HL-60 (cell line): Measurements from ENCODE around the gene MED7.

Experiments used
- DNase-seq, 2 experiments: peaks; one replicate each; pipeline ENCODE4 v3.0.0-alpha.2; 2010 to 2020; ENCODE audit warnings: low read depth in 1 of 2, low spot score in 1 of 2
- H3K27ac ChIP-seq: fragments of 250-450 bp; sonication (Bioruptor Pico); replicated peaks from 2 replicates; pipeline ENCODE4 v1.5.1; 2020; ENCODE audit warnings: mild to moderate bottlenecking, moderate library complexity
- H3K27me3 ChIP-seq: fragments of 250-450 bp; sonication (Bioruptor Pico); 2 replicates; pipeline ENCODE4 v1.5.1; 2021; ENCODE audit warnings: mild to moderate bottlenecking, moderate library complexity; ENCODE audit not compliant: insufficient read depth, poor library complexity, severe bottlenecking
- H3K4me3 ChIP-seq: replicated peaks from 2 replicates; pipeline ENCODE4 v1.5.1; 2011; ENCODE audit warnings: mild to moderate bottlenecking, control low read depth, low read length; ENCODE audit not compliant: insufficient read depth
- GABPA ChIP-seq: IDR thresholded peaks from 2 replicates; pipeline ENCODE4 v1.6.1; 2012; ENCODE audit warnings: low read depth
- POLR2AphosphoS5 ChIP-seq: IDR thresholded peaks from 2 replicates; pipeline ENCODE4 v1.6.1; 2012; ENCODE audit warnings: low read depth
- SPI1 ChIP-seq: IDR thresholded peaks from 2 replicates; pipeline ENCODE4 v1.6.1; 2012; ENCODE audit warnings: low read depth, mild to moderate bottlenecking, borderline replicate concordance
- TF ChIP-seq, protein P1 (sequence below): IDR thresholded peaks from 2 replicates; pipeline ENCODE4 v1.6.1; 2012; ENCODE audit warnings: low read depth; ENCODE audit not compliant: insufficient replicate concordance
- TF ChIP-seq, protein P2 (sequence below): IDR thresholded peaks from one replicate; pipeline ENCODE4 v1.5.1; 2011; ENCODE audit warnings: low read length, control low read depth, inconsistent platforms; ENCODE audit not compliant: insufficient read depth

Gene MED7

DNA sequence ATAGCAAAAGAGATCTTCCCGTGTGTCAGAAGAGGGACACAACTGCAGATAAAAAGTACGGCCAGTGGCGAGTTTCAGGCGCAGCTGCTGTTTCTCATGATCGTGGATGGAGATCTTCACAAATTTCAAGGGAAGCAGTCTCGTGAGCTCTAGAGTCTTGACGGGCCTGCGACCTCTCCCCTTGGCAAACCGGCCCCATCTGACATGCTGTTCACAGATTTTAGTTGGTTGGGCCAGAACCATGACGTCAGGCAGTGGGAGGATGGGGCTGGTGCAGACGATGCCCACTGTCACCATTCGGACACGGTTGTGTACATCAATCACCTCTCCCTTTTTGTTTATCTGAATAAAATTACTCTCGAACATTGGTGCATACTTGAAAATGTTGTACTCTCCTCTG is 23.0 kb upstream of the MED7 start:
- Histone ChIP-seq H3K27ac (no peak overlapping the region), H3K4me3 (no peak overlapping the region), H3K27me3 (peaks cover 5% of the 10 kb centered on the region)
- TF ChIP-seq, protein P1, sequence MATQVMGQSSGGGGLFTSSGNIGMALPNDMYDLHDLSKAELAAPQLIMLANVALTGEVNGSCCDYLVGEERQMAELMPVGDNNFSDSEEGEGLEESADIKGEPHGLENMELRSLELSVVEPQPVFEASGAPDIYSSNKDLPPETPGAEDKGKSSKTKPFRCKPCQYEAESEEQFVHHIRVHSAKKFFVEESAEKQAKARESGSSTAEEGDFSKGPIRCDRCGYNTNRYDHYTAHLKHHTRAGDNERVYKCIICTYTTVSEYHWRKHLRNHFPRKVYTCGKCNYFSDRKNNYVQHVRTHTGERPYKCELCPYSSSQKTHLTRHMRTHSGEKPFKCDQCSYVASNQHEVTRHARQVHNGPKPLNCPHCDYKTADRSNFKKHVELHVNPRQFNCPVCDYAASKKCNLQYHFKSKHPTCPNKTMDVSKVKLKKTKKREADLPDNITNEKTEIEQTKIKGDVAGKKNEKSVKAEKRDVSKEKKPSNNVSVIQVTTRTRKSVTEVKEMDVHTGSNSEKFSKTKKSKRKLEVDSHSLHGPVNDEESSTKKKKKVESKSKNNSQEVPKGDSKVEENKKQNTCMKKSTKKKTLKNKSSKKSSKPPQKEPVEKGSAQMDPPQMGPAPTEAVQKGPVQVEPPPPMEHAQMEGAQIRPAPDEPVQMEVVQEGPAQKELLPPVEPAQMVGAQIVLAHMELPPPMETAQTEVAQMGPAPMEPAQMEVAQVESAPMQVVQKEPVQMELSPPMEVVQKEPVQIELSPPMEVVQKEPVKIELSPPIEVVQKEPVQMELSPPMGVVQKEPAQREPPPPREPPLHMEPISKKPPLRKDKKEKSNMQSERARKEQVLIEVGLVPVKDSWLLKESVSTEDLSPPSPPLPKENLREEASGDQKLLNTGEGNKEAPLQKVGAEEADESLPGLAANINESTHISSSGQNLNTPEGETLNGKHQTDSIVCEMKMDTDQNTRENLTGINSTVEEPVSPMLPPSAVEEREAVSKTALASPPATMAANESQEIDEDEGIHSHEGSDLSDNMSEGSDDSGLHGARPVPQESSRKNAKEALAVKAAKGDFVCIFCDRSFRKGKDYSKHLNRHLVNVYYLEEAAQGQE = no peak
- TF ChIP-seq POLR2AphosphoS5 (no peak), GABPA (no peak), SPI1 (no peak)
- TF ChIP-seq, protein P2, sequence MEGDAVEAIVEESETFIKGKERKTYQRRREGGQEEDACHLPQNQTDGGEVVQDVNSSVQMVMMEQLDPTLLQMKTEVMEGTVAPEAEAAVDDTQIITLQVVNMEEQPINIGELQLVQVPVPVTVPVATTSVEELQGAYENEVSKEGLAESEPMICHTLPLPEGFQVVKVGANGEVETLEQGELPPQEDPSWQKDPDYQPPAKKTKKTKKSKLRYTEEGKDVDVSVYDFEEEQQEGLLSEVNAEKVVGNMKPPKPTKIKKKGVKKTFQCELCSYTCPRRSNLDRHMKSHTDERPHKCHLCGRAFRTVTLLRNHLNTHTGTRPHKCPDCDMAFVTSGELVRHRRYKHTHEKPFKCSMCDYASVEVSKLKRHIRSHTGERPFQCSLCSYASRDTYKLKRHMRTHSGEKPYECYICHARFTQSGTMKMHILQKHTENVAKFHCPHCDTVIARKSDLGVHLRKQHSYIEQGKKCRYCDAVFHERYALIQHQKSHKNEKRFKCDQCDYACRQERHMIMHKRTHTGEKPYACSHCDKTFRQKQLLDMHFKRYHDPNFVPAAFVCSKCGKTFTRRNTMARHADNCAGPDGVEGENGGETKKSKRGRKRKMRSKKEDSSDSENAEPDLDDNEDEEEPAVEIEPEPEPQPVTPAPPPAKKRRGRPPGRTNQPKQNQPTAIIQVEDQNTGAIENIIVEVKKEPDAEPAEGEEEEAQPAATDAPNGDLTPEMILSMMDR = no peak
- no peak for DNase-seq

DNA sequence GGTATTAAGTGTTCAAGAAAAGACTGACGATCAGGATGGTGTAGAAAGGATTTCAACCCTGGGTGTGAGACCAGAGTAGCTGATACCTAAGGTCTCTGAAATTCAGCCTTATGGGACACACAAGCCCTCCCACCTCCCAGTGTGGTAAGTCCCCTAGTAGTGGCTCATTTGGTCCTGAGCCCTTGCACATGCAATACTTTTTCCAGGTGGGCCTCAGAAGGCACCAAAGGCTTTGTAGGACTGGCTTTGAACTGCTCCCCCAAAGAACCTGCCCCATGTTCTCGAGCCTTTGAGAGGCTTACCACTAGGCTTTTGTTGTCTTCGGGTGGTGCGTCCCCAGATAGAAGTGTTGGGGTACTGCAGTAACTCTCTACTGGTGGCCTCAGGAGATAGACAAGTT is 22.6 kb upstream of the MED7 start:
- DNase-seq = no peak
- Histone ChIP-seq H3K27me3 (peaks cover 5% of the 10 kb centered on the region), H3K4me3 (no peak overlapping the region), H3K27ac (no peak overlapping the region)
- TF ChIP-seq POLR2AphosphoS5 = no peak
- TF ChIP-seq GABPA = no peak
- TF ChIP-seq, protein P1 = no peak
- TF ChIP-seq, protein P2 = no peak
- TF ChIP-seq SPI1 = no peak

DNA sequence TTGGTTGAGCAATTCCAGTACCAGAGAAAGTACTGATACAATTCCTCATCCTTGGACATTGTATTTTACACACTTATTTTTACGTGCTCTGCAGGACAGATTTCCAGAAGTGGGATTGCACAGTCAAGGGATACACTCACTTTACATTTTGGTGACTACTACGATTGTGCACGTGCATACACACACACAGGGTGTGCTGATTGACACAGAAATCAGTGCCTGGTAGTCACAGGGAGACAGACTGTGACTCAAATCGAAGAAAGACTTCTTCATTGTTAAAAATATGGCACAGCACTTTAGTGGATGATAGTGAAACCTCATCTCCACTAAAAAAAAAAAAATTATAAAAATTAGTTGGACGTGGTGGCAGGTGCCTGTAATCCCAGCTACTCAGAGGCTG is 21.9 kb upstream of the MED7 start:
- no peak for DNase-seq
- TF ChIP-seq SPI1 (no peak), POLR2AphosphoS5 (no peak)
- TF ChIP-seq, protein P1 = no peak
- TF ChIP-seq, protein P2 = no peak
- no peak overlapping the region for H3K4me3 ChIP-seq
- no peak overlapping the region for H3K27ac ChIP-seq
- H3K27me3 ChIP-seq = peaks cover 8% of the 10 kb centered on the region
